ENCODE measurements around the gene MAX.

MAX gene

DNA sequence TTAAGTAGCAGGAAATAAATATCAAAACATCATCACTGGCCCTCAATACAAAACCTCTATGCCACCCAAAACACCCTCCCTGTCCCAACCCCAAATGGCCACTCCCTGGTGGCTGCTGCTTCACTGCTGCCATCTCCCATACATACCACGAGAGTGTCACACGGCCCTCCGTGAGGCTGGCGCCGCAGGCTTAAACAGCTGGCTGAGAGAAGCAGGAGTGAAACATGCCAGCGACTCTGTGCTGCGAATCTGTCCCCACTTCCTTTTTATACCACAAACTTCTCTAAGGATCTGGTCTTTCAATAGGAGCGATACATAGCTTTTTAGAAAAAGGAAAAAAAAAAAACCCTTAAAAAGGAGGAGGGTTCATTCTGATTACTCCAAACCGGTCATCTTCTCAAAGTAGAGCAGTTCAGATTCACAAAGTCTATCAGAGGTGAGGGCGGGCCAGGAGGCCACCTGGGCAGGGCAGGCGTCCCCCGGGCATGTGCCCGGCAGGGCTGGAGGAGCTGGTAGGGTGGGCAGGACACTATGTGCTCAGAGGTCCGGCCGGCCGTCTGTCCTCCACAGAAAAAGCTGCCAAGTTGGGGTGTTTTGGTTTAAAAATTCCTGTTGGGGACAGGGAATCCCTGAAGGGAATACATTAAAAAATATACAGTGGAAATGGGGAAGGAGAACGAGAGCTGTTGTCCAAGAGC, 26.5 kb downstream of the MAX start:
- Histone ChIP-seq H3K27ac (peak overlapping the region in 5 of 21 experiments; percentile 29 to 75 (median 47)), H3K4me3 (no peak overlapping the region)

DNA sequence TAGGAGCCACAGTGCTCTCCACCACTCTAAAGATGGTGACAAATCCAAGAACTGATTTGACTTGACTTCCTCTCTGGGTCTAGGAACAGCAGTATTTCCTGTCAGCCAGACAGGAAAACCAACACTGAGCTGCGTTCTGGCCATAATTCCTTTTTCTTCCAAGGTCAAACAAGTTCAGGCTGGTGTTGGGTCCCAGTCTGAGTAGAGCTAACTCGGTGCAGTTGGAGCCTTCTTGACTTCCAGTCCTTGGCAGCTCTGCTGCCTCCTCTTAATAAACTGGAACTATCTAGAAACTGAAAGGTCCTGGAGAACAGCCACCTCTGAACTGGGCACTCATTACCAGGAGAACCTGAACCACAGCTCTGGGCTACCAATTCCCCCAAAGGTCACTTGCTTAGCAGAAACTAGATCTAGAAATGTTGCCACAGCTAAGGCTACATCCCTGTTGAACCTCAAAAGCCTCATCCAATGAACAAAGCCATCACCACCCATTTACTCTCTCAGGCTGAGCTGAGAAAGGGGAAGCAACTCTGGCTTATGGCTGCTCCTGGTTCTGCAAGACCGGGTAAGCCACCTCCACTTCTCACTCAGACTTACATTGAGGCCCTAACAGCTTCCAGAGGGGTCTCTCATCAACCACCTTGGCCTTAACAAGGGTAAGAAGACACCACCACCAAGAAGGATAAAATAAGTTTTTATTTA, 27.7 kb downstream of the MAX start:
- peak overlapping the region in 16 of 21 experiments; percentile 10 to 75 (median 42) for H3K27ac ChIP-seq
- no peak overlapping the region for H3K4me3 ChIP-seq

- Histone ChIP-seq H3K27ac (peak overlapping the region in 17 of 21 experiments; percentile 4 to 75 (median 36)), H3K4me3 (no peak overlapping the region)
These were observed 28.6 kb downstream of the MAX start for GRCh38 chr14:65073605-65074201.

DNA sequence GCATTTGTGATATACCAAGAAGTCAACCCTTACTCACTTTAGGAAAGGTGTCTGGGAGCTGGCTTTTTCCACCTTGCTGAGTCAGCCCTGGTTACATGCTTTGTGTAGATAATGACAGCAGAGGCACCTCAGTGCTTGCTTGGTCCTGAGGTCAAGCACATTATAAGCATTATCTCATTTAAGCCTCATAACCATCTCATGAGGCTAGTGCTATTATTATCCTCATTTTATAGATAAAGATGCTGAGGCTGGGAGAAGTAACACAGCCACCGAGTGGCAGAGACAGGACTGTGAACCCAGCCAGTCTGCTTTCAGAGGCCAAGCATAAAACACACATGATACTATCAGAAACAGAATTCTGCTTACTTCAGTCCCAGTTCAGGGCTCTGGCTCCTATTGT, 29.4 kb downstream of the MAX start:
- Histone ChIP-seq H3K27ac (peak overlapping the region in 12 of 21 experiments; percentile 1 to 75 (median 46)), H3K4me3 (no peak overlapping the region)

DNA sequence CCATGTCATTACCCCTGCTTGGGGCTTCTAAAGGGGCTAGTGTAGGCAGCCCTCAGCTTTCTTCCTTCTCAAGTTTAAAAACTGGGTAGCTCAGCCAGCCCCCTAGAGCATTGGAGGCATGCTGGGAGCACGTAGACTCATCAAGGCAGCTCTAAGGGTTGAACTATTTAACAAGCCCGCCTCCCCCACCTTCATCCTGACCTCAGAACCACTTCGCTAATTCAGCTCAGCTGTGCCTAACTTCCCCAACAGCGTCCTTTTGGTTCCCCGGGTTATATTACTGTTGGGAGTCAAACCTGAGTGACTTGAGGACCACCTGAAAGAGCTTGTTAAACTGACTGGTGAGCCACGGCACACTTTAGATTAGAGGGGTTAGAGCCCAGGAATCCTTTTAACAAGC, 30.1 kb downstream of the MAX start:
- Histone ChIP-seq H3K4me3 (no peak overlapping the region), H3K27ac (peak overlapping the region in 12 of 21 experiments; percentile 1 to 75 (median 48))

DNA sequence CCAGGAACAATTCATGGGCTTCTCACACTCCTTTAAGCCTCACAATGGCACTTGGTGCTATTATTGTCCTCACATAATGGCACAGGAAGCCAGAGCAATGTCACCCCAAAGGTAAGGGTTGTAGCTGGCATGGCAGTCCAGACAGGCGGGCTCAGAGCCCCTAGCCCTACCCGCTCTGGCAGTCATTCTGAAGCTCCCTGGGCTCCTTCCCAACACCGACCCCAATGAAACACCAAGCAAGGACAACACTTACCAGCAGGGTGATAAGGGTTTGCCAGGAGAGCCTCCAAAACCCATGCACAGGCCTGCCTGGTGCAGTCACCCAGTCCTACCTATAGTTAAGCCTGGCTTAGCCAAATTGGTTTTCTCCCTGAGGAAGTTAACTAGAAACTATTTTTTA, 30.8 kb downstream of the MAX start:
- Histone ChIP-seq H3K27ac (peak overlapping the region in 13 of 21 experiments; percentile 3 to 76 (median 55)), H3K4me3 (no peak overlapping the region)

DNA sequence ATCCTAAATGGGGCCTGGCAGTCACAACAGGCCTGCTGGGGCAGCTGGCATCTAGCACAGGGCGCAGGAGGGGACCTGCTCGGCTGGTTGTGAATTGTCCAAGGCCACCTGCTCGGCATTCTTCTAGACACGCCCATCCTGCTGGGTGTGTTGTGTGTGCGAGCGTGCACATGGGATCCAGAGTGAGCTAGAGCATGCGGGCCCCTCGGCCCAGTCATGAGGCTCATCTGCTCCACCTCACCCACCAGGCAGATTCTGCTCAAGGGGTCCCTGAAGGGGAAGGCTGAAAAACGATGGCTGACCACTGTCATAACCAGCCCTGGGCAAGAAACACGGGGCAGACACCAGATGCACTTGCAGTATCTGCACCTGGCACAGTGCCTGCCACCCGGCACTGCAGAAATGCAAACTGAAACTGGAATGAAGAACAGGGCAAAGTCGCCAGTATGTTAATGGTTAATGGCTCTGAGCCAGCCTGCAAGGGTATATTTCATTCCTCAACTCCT, 31.8 kb downstream of the MAX start:
- H3K4me3 ChIP-seq: no peak overlapping the region
- H3K27ac ChIP-seq: peak overlapping the region in 17 of 21 experiments; percentile 3 to 76 (median 58)

DNA sequence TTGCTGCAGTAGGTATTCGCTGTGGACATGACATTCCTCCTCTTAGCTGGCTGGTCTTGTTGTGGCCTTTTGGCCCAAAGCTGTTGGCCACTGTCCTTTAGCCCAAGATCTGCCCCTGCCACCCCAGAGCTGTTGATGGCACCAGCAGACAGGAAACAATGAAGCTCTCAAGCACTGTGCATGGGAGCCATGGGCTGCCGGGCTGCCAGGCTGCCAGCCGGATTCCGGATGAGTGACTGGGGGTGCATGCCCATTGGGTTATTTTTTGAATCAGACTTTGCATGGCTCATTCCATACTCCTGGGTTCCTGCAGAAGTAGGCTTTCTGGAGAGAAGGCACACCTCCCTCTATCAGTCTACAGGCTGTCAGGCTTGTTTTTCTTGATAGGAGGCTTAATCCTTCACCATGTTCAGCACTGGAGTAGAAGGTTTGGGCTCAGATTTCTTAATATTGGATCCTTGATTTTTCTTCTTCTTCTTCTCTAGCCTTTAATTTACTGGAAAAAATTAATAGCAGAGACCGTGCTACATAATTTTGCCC, 32.4 kb downstream of the MAX start:
- H3K27ac ChIP-seq: peak overlapping the region in 17 of 21 experiments; percentile 8 to 76 (median 59)

DNA sequence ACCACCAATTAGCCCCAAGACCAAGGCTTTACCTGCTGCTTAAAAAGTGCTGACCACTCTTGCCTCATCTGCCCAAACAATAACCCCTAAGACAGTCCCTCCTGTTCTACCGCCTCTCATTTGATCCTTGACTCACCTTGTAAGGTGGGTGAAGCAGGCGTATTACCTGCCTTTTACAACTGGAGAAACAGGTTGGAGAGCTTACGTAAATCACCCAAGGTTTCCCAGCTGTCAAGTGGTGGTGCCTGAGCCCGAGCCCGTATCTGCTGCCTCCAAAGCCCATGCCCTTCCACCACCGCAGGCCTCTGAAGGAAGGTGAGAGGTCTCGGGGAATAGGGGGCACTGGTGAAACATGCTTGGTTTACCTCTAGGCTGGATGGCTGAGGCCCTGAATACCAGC, 36.6 kb downstream of the MAX start:
- Histone ChIP-seq H3K4me3 (no peak overlapping the region), H3K27ac (peak overlapping the region in 17 of 21 experiments; percentile 4 to 75 (median 48))

More for the DNA sequence above, 32.4 kb downstream of the MAX start:
- H3K4me3 ChIP-seq: no peak overlapping the region

GRCh38 chr14:65062096-65063075, 39.9 kb downstream of the MAX start:
- H3K27ac ChIP-seq: no peak overlapping the region
- no peak overlapping the region for H3K4me3 ChIP-seq

DNA sequence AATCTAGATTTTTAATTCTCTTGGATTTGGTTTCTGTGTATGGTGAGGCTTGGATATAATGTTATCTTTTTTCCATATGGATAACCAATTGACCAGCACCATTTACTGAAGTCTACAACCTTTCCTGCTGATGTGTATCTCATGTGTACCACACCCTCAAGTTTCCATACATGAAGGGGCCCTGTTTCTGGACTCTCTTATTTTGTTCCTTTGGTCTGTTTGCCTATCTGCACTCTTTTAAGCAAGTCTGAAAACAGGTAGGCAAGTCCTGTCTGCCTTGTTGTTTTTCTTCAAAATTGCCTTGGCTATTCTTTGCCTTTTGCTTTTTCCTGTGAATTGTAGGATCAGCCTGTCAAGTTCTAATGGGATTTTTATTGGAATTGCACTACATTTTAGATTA, 44.6 kb downstream of the MAX start:
- no peak overlapping the region for H3K27ac ChIP-seq
- no peak overlapping the region for H3K4me3 ChIP-seq

GRCh38 chr14:65054471-65055085, 47.7 kb downstream of the MAX start:
- Histone ChIP-seq H3K4me3 (no peak overlapping the region), H3K27ac (peak overlapping the region in 1 of 21 experiments; percentile 35)

GRCh38 chr14:65053466-65053865, 48.9 kb downstream of the MAX start:
- Histone ChIP-seq H3K27ac (no peak overlapping the region), H3K4me3 (no peak overlapping the region)

DNA sequence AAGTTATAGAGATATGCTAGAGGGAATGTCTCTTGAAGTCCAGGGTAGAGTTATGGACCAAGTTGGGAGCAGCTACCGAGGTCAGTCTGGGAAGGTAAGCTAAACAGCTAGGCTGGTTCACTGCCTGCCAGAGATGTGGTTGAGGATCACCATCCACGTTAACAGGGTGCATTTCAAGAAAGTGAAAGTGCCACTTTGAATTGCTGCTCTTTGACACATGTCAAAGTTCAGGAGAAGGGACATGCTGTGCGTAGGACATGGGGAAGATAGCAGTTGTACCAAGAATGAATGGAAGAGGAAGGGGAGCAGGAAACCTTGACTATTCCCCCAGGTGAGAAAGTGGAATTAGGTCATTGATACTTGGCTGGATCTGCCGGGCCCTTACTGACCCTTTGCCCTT, 49.5 kb downstream of the MAX start:
- no peak overlapping the region for H3K27ac ChIP-seq
- H3K4me3 ChIP-seq: no peak overlapping the region

- Histone ChIP-seq H3K27ac (peak overlapping the region in 4 of 21 experiments; percentile 5 to 55 (median 42)), H3K4me3 (no peak overlapping the region)
These were observed 56.6 kb downstream of the MAX start for GRCh38 chr14:65045709-65046108.

- no peak overlapping the region for H3K4me3 ChIP-seq
- H3K27ac ChIP-seq: peak overlapping the region in 5 of 21 experiments; percentile 15 to 66 (median 51)
These were observed 57.3 kb downstream of the MAX start for GRCh38 chr14:65045006-65045405.

DNA sequence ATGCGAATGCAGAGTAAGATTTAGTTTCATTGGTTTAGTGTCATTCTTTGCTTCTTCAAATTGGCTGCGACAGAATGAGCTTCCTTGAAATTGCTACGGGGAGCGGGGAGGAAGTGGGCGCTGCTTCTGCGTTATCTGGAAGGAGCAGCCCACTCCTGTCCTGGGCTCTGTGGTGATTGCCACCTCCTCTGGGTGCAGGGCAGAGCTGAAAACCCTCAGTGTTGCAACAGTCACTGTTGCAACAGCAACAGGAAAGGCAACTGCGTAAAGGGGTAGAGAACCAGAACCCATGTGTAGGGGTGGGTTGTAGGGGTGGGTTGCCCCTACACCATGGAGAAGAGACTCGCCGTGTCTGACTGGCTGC, 57.7 kb downstream of the MAX start:
- H3K4me3 ChIP-seq: no peak overlapping the region
- peak overlapping the region in 7 of 21 experiments; percentile 15 to 72 (median 55) for H3K27ac ChIP-seq

GRCh38 chr14:65043893-65044595, 58.3 kb downstream of the MAX start:
- Histone ChIP-seq H3K4me3 (no peak overlapping the region), H3K27ac (peak overlapping the region in 10 of 21 experiments; percentile 1 to 72 (median 46))

Data from skin epidermis (tissue), 12 donors.